Measurements from ENCODE around the gene ITCH.
"Not testable (repeated sequence)": the region's sequence is repeated elsewhere in the genome, so short reads cannot be mapped to it uniquely, and the experiment has no call there.

Gene ITCH

GRCh38 chr20:34510575-34510974, 147.5 kb downstream of the ITCH start:
- no peak for DNase-seq (ENCODE audit: low spot score)

GRCh38 chr20:34511891-34512265, 148.8 kb downstream of the ITCH start:
- no peak for DNase-seq (ENCODE audit: low spot score)

DNA sequence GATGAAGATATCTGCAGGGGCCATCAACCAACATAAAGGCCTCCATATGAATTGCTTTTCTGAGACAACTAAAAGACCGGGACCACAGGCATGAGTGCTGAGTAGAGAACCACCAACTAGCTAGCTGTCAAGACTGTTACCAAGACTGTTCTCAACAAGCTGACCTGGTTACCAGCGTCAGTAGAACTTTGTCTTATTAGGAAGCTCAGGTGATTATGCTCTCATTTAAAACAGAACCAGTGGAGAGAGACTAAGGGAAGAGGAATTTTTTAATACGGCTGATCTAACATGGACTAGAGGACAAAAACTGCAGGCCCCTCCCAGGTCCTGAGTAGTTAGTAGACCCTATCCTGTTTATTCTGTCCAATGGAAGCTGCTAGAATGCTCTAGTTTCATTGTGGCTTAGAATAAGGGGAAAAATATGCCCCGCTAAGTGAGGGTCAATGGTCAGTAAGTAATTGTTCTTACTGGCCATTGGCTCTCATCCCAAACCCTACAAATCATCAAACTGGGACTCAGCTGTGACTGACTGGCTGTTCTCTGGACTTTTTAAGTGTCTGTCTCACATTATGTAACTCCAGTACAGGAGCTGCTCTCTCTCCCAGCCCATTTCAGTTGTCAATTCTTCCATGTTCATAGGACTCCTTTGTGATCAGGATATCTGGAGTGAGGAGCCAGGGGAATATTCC, 149.3 kb downstream of the ITCH start:
- DNase-seq (ENCODE audit: low spot score): no peak

GRCh38 chr20:34512955-34513419, 149.9 kb downstream of the ITCH start:
- no peak for DNase-seq (ENCODE audit: low spot score)

DNA sequence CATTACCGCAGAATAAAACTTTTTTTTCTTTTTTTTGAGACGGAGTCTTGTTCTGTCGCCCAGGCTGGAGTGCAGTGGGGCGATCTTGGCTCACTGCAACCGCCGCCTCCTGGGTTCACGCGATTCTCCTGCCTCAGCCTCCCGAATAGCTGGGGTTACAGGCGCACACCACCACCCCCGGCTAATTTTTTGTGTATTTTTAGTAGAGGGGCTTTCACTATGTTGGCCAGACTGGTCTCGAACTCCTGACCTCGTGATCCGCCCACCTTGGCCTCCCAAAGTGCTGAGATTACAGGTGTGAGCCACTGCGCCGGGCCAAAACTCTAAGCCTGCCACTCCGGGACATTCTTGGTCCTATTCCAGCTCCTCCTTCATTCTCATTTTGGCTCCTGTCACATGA, 151.0 kb downstream of the ITCH start:
- not testable (repeated sequence) for DNase-seq (ENCODE audit: low spot score)

- DNase-seq (ENCODE audit: low spot score): no peak
Observed at GRCh38 chr20:34514897-34515483, 151.9 kb downstream of the ITCH start.

DNA sequence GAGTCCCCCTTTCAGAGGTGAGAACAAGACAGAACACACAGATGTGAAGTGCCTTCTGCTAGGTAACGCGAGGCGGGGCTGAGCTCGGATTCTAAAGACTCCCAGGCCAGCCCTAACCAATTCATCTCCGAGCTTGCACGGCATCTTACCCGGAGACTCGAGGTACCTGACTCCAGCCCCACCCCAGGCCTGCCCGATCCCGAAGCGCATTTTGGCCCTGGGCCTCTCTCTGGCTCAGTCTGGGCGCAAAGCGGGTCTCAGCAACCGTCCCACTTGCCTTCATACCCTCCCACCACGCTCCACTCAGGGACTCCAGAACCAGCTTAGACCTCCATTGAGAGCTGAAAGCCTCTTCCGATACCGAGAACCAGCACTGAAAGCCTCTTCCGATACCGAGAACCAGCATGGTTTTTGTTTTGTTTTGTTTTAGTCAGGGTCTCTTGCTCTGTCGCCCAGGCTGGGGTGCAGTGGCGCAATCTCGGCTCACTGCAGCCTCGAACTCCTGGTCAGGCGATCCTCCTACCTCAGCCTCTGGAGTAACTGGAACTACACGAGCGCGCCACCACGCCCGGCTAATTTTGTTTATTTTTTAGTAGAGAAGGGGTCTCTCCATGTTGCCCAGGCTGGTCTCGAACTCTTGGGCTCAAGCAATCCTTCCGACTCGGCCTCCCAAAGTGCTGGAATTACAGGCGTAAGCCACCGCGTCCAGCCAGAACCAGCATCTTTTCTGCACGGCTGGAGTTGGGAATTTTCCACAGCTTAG, 152.6 kb downstream of the ITCH start:
- DNase-seq (ENCODE audit: low spot score): peak; percentile 68

GRCh38 chr20:34516247-34517113, 153.4 kb downstream of the ITCH start, which contains the start of gene DYNLRB1:
TSS of gene DYNLRB1 (plus strand) at chr20:34516422. CDS start at chr20:34516459, 37 bp downstream.
- DNase-seq (ENCODE audit: low spot score): peak; percentile 96

GRCh38 chr20:34517114-34517505, 154.0 kb downstream of the ITCH start:
- DNase-seq (ENCODE audit: low spot score): no peak

DNA sequence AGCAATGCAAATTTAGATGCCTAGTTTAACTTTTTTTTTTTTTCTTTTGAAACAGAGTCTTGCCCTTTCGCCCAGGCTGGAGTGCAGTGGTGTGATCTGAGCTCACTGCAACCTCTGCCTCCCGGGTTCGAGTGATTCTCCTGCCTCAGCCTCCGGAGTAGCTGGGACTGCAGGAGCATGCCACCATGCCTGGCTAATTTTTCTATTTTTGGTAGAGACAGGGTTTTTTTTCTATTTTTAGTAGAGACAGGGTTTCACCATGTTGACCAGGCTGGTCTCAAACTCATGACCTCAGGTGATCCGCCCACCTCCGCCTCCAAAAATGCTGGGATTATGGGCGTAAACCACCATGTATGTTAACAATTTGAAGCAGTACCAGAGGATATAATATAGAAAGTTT, 155.8 kb downstream of the ITCH start:
- DNase-seq (ENCODE audit: low spot score): not testable (repeated sequence)

DNA sequence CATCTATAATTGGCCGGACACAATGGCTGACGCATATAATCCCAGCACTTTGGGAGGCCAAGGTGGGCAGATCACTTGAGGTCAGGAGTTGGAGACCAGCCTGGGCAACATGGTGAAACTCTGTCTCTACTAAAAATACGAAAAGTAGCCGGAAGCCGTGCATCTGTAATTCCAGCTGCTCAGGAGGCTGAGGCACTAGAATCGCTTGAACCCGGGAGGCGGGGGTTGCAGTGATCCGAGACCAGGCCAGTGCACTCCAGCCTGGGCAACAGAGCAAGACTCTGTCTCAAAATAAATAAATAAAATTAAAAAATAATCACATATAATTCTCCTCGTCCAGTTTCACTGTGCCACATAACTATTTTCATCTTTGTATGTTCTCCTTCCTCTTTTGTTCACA, 156.8 kb downstream of the ITCH start:
- not testable (repeated sequence) for DNase-seq (ENCODE audit: low spot score)

DNA sequence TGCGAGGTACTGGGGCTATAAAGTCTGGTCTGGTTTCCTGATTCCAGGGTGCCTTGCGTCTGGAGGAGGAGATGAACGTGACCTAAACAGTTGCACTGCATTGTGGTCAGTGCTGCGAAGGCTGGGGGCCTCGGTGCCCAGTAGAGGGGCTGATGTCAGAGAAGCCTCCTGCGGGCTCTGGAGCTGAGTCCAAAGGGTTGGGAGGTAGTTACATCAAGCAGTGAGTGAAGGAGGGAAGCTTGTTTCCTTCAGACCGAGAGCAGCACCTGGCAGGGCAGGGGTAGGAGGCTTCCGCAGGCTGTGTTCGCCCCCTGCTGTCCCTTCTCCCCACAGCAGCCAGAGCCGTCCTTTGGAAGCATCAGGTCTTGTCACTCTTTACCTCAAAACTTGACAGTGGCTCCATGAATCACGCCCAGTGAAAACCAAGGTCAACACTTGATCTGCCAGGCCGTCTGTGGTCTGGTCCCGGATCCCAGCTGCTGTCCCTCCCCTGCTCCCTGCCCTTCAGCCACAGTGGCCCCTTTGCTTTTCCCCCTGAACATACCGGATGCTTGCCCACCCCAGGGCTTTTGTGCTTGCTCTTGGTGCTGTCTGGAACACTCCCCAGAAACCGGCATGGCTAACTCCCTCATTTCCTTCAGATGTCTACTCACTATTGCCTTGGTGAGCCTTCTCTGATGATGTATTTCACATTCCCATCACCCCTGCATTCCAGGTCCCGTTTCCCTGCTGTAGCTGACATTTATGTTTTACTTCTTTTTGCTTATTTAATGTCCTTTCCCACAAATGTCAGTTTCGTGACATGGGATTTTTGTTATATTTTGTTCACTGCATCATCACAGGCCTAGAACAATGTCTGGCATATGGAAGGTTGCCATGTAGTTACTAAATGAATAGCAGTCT, 160.1 kb downstream of the ITCH start:
- DNase-seq (ENCODE audit: low spot score): peak; percentile 54

GRCh38 chr20:34524426-34524825, 161.4 kb downstream of the ITCH start:
- no peak for DNase-seq (ENCODE audit: low spot score)

DNA sequence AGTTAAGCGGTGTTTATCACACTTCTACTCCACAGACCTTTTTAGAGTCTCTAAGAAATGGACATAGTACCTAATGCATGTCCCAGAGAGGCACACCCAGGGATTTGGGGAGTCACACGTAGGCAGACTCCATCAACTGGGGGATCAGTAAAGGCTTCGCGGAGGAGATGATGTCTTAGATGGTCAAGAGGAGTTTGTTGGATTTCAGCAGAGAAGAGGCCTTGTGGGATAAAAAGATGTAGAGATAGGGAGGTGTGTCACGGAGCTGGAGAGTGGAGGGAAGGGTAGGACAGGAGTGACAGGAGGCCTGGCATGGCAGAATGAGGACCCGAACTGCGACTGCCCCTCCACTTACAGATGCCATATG, 162.3 kb downstream of the ITCH start:
- DNase-seq (ENCODE audit: low spot score): peak; percentile 45

GRCh38 chr20:34525709-34526416, 162.8 kb downstream of the ITCH start:
- DNase-seq (ENCODE audit: low spot score): peak; percentile 62

- no peak for DNase-seq (ENCODE audit: low spot score)
Observed at GRCh38 chr20:34526466-34526865, 163.4 kb downstream of the ITCH start.

GRCh38 chr20:34527016-34527415, 163.9 kb downstream of the ITCH start:
- no peak for DNase-seq (ENCODE audit: low spot score)

DNA sequence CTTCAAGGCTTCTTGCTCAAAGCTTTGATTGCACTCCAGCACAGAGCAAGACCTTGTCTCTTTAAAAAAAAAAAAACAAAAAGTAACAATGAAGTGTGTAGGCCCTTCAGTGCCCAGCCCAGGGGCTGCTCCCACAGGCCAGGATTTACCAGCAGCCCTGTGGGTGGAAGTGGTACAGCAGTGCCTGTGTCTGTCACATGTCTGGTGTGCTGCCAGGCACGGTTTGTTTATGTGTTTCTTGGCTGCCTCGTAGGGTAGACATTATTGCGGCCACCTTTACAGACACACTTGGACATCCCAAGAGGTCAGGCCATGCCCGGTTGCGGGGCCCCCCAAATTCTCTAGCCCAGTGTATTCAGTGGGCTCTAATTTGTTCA, 165.8 kb downstream of the ITCH start:
- DNase-seq (ENCODE audit: low spot score): peak; percentile 45

DNA sequence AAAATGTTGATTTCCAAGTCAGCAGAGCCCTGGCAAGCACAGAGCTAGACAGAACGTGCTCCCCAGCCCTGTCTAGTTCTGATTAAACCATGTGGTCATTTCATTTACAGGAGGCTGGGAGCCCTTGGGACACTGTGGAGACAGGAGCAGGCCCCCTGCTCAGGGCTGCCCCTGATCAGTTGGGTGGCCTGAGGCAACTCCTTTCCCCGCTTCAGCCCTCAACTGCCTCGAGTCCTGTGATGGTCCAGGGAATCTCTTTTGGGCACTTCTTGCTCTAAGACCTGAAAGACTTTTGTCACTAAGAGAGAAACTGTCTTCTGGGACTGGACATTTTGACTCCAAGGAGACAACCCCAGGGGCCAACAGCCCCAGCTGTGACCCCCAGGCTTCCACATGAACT, 166.7 kb downstream of the ITCH start:
- DNase-seq (ENCODE audit: low spot score): no peak

- no peak for DNase-seq (ENCODE audit: low spot score)
Observed at GRCh38 chr20:34530342-34530741, 167.3 kb downstream of the ITCH start.
